ENCODE measurements around the gene MYORG. TPM values are rescaled to one million over a fixed set of nuclear protein-coding genes. Genes with fewer than 3 reads are reported as not detected.
A peak's percentile ranks its signal among the peaks of the same experiment; 100 is the strongest.

Gene MYORG
- total RNA-seq, 1 donor = 1.3 TPM

DNA sequence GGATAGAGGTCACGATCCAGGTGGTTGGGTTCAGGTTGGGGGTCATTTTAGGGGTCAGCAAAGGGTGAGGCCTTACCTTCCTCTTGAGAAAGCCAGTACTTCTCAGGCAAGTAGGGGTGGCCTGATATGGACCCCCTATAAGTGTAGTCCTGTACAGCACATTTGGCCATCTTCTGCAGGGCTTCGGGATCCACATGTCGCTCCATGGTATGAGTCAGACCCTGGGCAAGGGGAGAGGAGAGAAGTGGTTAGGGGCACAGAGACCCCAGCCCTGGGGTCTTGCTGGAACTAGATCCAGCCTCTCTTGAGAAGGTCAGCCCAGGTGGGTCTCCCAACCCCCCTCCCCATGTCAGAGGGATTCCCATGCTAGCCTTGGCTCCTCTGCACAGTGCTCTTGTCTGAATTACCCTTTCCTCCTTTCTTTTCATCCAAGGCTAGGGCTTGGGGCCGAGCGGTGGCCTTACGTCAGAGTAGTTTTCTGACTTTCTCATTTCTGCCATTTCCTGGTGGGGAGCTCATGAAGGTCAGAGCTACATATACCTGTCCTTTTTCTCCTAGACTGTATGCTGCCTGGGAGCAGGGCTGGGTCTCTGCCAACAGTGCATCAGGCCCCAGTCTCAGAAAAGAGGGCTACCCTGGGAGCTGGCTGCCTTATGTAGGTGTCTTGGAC, 9.0 kb upstream of the MYORG start:
- H3K4me3 ChIP-seq (ENCODE audit: low read depth, low read length) = no peak overlapping the region
- no peak for DNase-seq (ENCODE audit: low read depth)
- TF ChIP-seq, protein P1, sequence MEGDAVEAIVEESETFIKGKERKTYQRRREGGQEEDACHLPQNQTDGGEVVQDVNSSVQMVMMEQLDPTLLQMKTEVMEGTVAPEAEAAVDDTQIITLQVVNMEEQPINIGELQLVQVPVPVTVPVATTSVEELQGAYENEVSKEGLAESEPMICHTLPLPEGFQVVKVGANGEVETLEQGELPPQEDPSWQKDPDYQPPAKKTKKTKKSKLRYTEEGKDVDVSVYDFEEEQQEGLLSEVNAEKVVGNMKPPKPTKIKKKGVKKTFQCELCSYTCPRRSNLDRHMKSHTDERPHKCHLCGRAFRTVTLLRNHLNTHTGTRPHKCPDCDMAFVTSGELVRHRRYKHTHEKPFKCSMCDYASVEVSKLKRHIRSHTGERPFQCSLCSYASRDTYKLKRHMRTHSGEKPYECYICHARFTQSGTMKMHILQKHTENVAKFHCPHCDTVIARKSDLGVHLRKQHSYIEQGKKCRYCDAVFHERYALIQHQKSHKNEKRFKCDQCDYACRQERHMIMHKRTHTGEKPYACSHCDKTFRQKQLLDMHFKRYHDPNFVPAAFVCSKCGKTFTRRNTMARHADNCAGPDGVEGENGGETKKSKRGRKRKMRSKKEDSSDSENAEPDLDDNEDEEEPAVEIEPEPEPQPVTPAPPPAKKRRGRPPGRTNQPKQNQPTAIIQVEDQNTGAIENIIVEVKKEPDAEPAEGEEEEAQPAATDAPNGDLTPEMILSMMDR (IDR thresholded peaks at IDR 0.05; ENCODE audit: insufficient read depth, low read length) = no peak

DNA sequence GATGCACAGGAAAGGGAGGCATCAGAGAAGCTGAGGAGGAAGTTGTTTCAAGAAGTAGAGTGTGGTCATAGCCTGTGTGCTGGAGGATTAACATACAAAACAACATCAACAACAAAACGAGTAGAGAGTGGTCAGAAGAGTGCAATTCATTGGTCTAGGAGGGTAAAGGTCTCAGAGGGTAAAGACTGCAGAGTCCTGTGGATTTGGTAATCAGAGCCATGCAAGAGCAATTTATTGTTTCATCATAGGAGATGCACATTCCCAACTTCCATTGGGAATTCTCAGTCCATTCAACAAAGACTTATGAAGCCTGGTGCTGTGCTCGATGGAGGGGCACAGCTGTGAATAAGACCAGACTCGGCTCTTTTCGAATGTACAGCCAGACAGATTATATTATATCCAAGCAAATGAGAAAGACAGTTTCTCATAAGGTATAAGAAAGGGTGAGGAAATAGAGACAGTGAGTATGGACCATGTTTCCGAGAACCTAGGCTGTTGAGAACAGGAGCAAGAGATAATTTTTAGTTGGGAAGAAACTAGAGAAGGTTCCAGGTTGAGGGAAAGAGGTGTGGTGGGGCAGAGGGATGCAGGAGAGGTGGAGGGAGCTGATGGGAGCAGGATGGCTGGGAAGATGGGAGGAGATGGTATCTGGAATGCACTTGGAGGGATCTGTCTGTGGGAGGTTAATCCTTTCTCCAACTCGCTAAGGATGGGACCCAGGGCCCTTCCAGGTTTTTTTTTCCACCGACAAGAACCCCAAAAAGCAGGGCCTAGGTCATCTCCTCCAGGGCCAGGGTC, 7.9 kb upstream of the MYORG start:
- peak; percentile 7 for DNase-seq (ENCODE audit: low read depth)
- TF ChIP-seq, protein P1 (IDR thresholded peaks at IDR 0.05; ENCODE audit: insufficient read depth, low read length) = no peak
- H3K4me3 ChIP-seq (ENCODE audit: low read depth, low read length) = no peak overlapping the region

DNA sequence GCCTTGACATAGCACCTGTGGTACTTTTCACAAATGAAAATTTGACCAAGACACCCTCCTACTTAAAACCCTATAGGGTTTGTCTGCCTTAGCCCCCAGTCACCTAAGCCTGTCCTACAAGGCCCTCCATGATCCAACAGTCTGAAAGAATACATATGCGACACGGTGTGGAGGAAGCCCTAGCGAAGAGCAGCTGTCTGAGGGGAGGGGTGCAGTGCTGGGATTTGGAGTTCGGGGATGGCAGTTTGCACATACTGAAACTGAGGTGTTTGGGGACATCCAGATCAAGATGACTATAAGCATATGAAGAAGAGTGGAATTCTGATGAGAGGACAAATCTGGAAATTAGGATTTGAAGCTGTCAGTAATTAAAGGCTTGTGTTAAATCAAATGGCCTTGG, 7.2 kb upstream of the MYORG start:
- no peak overlapping the region for H3K4me3 ChIP-seq (ENCODE audit: low read depth, low read length)
- DNase-seq (ENCODE audit: low read depth) = no peak
- TF ChIP-seq, protein P1 (IDR thresholded peaks at IDR 0.05; ENCODE audit: insufficient read depth, low read length) = no peak

DNA sequence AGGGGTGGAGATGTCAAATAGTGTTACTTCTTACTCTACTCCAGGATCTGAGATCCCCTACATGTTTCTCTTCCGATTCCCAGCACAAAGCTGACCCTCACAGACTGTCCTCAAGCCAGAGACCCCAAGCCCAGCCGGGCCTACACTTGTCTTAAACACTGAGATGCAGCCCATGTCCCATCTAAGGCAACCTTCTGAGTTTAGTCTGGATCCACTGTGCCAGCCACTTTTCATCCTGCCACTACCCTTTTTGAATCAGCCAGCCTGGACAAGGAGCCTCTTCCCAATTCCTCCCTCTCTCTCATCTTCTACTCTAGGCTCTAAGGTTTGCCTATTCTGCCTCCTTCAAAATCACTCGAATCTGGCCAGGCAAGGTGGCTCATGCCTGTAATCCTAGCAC, 6.2 kb upstream of the MYORG start:
- no peak overlapping the region for H3K4me3 ChIP-seq (ENCODE audit: low read depth, low read length)
- DNase-seq (ENCODE audit: low read depth) = no peak
- TF ChIP-seq, protein P1 (IDR thresholded peaks at IDR 0.05; ENCODE audit: insufficient read depth, low read length) = no peak

DNA sequence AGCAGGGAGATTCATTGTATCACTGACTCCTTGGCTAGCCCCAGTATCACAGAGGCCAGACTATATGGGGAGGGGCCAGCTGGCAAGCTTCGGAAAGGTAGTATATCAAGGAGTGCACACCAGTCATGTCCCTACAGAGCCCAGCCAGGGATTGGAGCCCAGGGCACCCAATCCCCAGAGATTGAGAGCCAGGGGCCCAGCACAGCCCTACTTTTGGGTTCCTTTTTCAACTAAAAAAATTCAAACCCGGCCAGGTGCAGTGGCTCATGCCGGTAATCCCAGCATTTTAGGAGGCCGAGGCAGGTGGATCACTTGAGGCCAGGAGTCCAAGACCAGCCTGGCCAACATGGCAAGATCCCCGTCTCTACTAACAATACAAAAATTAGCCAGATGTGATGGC, 5.4 kb upstream of the MYORG start:
- no peak overlapping the region for H3K4me3 ChIP-seq (ENCODE audit: low read depth, low read length)
- TF ChIP-seq, protein P1 (IDR thresholded peaks at IDR 0.05; ENCODE audit: insufficient read depth, low read length) = no peak
- DNase-seq (ENCODE audit: low read depth) = no peak

DNA sequence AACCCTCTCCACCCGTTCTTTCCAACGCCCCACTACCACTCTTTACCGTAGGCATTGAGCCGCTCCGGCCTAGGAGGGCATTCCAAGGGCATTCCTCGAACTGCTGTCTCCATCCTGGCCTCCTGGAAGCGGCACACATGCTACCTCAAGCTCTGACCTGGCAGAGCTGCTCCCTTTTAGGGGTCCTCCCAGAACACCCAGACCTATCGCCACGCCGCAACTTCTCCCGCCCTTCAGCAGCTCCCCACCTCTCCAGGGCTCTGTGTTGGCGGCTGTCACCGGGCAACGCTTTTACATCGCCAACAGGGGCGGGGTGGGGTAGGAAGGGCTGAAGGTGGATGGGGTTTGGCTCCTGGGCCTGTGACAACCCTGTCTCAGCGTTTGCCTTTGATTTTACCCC, 4.6 kb upstream of the MYORG start:
- no peak for DNase-seq (ENCODE audit: low read depth)
- peak overlapping the region; percentile 61 for H3K4me3 ChIP-seq (ENCODE audit: low read depth, low read length)
- TF ChIP-seq, protein P1 (IDR thresholded peaks at IDR 0.05; ENCODE audit: insufficient read depth, low read length) = no peak

Measured in fibroblast of the aortic adventitia (primary cell).